Measurements from ENCODE around the gene ATP13A4.

GRCh38 chr3:193451902-193452301 is 102.8 kb downstream of the ATP13A4 start:
- no peak for TF ChIP-seq PHF8 (conservative IDR thresholded peaks at IDR 0.05; ENCODE audit: low read depth, low read length)
- TF ChIP-seq EZH2 (IDR thresholded peaks at IDR 0.05; ENCODE audit: low read depth, low read length, severe bottlenecking): no peak
- no peak for TF ChIP-seq BCL11A (IDR thresholded peaks at IDR 0.05; ENCODE audit: low read depth in 2 of 2, low read length in 2 of 2)
- no peak for TF ChIP-seq POLR2AphosphoS5 (IDR thresholded peaks at IDR 0.05; ENCODE audit: low read depth, low read length)
- no peak for TF ChIP-seq CTCF (IDR thresholded peaks at IDR 0.05; ENCODE audit: control extremely low read depth in 1 of 3, insufficient read depth in 1 of 3, low read depth in 1 of 3, low read length in 3 of 3)
- no peak for TF ChIP-seq POLR2A (IDR thresholded peaks at IDR 0.05; ENCODE audit: control extremely low read depth in 1 of 2, low read depth in 2 of 2, low read length in 2 of 2)
- TF ChIP-seq CHD2 (IDR thresholded peaks at IDR 0.05; ENCODE audit: low read length): no peak
- TF ChIP-seq RFX5 (IDR thresholded peaks at IDR 0.05; ENCODE audit: borderline replicate concordance, low read depth, low read length): no peak
- no peak for TF ChIP-seq ASH2L (IDR thresholded peaks at IDR 0.05; ENCODE audit: low read length)
- TF ChIP-seq BRCA1 (IDR thresholded peaks at IDR 0.05; ENCODE audit: low read depth, low read length): no peak
- no peak for TF ChIP-seq SIX5 (IDR thresholded peaks at IDR 0.05; ENCODE audit: low read depth, low read length)
